Measurements from ENCODE around the gene MBTD1. TPM values are rescaled to one million over a fixed set of nuclear protein-coding genes. Genes with fewer than 3 reads are reported as not detected.

MBTD1 gene
- total and polyA plus RNA-seq, 2 of the 8 experiments (the other 6 are each of a cell fraction or from before 2014, with no cell fraction given) = 20.3 to 51.4 TPM

DNA sequence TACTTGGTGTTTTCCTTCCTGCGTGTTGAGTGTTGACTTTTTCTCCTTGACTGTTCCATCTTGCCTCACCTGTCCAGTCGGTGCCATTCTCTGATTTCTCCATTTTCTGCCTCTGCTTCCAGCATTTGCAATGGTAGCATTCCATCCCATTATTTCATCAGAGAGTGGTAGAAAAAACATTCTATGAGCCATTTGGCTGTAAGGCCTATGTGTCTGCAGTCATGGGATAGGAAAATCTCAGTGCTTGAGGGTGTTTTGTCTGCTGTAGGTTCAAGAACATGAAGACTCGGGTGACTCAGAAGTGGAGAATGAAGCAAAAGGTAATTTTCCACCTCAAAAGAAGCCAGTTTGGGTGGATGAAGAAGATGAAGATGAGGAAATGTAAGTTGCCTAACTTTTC, 3.2 kb upstream of the MBTD1 start:
- H3K27ac ChIP-seq (ENCODE audit: low read depth, low read length) = no peak overlapping the region
- H2BK15ac ChIP-seq (ENCODE audit: low read length) = no peak overlapping the region
- FAIRE-seq = no peak
- no peak for TF ChIP-seq RNF2 (IDR thresholded peaks at IDR 0.05; ENCODE audit: borderline replicate concordance, low read depth, low read length, missing control alignments, poor library complexity, severe bottlenecking)
- TF ChIP-seq NANOG (IDR thresholded peaks at IDR 0.05; ENCODE audit: insufficient read depth, low read depth, low read length, poor library complexity, severe bottlenecking) = no peak
- no peak for TF ChIP-seq RBBP5 (IDR thresholded peaks at IDR 0.05; ENCODE audit: borderline replicate concordance, low read depth, low read length)
- TF ChIP-seq FOSL1 (IDR thresholded peaks at IDR 0.05; ENCODE audit: insufficient read depth, low read depth, low read length) = no peak
- no peak for TF ChIP-seq TAF1 (IDR thresholded peaks at IDR 0.05; ENCODE audit: low read depth, low read length)
- TF ChIP-seq, protein P1, sequence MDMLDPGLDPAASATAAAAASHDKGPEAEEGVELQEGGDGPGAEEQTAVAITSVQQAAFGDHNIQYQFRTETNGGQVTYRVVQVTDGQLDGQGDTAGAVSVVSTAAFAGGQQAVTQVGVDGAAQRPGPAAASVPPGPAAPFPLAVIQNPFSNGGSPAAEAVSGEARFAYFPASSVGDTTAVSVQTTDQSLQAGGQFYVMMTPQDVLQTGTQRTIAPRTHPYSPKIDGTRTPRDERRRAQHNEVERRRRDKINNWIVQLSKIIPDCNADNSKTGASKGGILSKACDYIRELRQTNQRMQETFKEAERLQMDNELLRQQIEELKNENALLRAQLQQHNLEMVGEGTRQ (IDR thresholded peaks at IDR 0.05; ENCODE audit: low read length) = no peak
- TF ChIP-seq SP4 (IDR thresholded peaks at IDR 0.05; ENCODE audit: low read length) = no peak
- no peak for TF ChIP-seq HDAC6 (IDR thresholded peaks at IDR 0.05; ENCODE audit: low read depth, low read length)
- TF ChIP-seq SP2 (IDR thresholded peaks at IDR 0.05; ENCODE audit: low read length) = no peak
- no peak for TF ChIP-seq EZH2 (IDR thresholded peaks at IDR 0.05; ENCODE audit: low read depth, low read length, severe bottlenecking)
- no peak for TF ChIP-seq TEAD4 (IDR thresholded peaks at IDR 0.05; ENCODE audit: low read depth, low read length)
- TF ChIP-seq CEBPB (IDR thresholded peaks at IDR 0.05; ENCODE audit: low read depth, low read length) = no peak
- no peak overlapping the region for H2AFZ ChIP-seq (ENCODE audit: low read length)
- peak overlapping the region in 2 of 4 experiments; percentile 3 to 20; a peak in 1 of 8 replicates for H3K4me3 ChIP-seq (ENCODE audit: extremely low read depth in 1 of 4, insufficient read depth in 2 of 4, low read depth in 3 of 4, low read length in 4 of 4)
- H3K79me1 ChIP-seq (ENCODE audit: low read depth, low read length) = peaks cover 14% of the 10 kb centered on the region; the same call in 1 of the 2 replicates
- H3K9ac ChIP-seq (replicated peaks in 1 of 4; ENCODE audit: extremely low read depth in 1 of 4, low read depth in 3 of 4, low read length in 3 of 4) = no peak overlapping the region
- ChIA-PET CTCF (ENCODE audit: partially characterized antibody) (no interaction called here), POLR2A (ENCODE audit: partially characterized antibody) (interaction anchor here (0.9 to 6.2 kb wide), 2 partner anchors 11 to 258 kb away, joined by 3 to 43 read pairs; no protein-coding TSS in a partner anchor)
- H2AK5ac ChIP-seq (ENCODE audit: low read depth, low read length) = no peak overlapping the region
- WGBS, 2 experiments (ENCODE audit: extremely low coverage in 1 of 2, insufficient coverage in 1 of 2, insufficient read length in 1 of 2, insufficient replicate concordance in 2 of 2, low coverage in 1 of 2, low lambda C conversion rate in 2 of 2, missing lambda C conversion rate in 1 of 2) = 95% methylated on average over 3 of the region's 3 CpGs; no CpG with 5 or more reads in 1 of the 2 experiments
- no peak overlapping the region for H3K56ac ChIP-seq (replicated peaks; ENCODE audit: insufficient read length, low read depth, low read length)
- no peak overlapping the region for H3K18ac ChIP-seq (ENCODE audit: extremely low read depth, low read length)
- peak overlapping the region in 1 of 2 experiments; percentile 31; a peak in 3 of 4 replicates for H3K4me2 ChIP-seq (ENCODE audit: insufficient read depth in 1 of 2, low read depth in 2 of 2, low read length in 2 of 2)
- no peak overlapping the region for H2BK5ac ChIP-seq (ENCODE audit: low read depth, low read length)
- peaks cover 16 to 51% (median 22%) of the 10 kb centered on the region in 4 experiments for H3K36me3 ChIP-seq (ENCODE audit: control insufficient read depth in 2 of 4, insufficient read depth in 4 of 4, low read length in 3 of 4)
- no peak overlapping the region for H2BK12ac ChIP-seq (ENCODE audit: low read depth, low read length)
- no peak overlapping the region for H2BK20ac ChIP-seq (ENCODE audit: low read length)
- H3K14ac ChIP-seq (ENCODE audit: insufficient read length) = no peak overlapping the region
- no peaks in the 10 kb centered on the region for H3K9me3 ChIP-seq (ENCODE audit: insufficient read depth in 2 of 2, low read depth in 1 of 2, low read length in 1 of 2)
- H2BK120ac ChIP-seq (replicated peaks; ENCODE audit: low read depth, low read length) = no peak overlapping the region
- no peak overlapping the region for H4K8ac ChIP-seq (ENCODE audit: extremely low read depth, insufficient read depth, low read length)
- H4K91ac ChIP-seq (replicated peaks; ENCODE audit: insufficient read length, low read length) = no peak overlapping the region
- no peak for DNase-seq (ENCODE audit: low read depth in 1 of 2, low spot score in 2 of 2)
- no peak overlapping the region for H3K4ac ChIP-seq (replicated peaks; ENCODE audit: insufficient read length, low read depth, low read length)
- peaks cover 37 to 80% of the 10 kb centered on the region in 2 experiments for H3K79me2 ChIP-seq (ENCODE audit: control insufficient read depth in 1 of 2, insufficient read depth in 2 of 2, low read length in 2 of 2)
- no peak overlapping the region for H3K23ac ChIP-seq (ENCODE audit: insufficient read length)
- peaks cover 13% of the 10 kb centered on the region for H3K23me2 ChIP-seq (ENCODE audit: low read depth, low read length)
- H3K4me1 ChIP-seq (replicated peaks in 1 of 4; ENCODE audit: control insufficient read depth in 3 of 4, insufficient read depth in 4 of 4, low read length in 3 of 4) = peaks cover 1 to 6% (median 3%) of the 10 kb centered on the region in 4 experiments; a peak in 3 of 7 replicates
- H4K20me1 ChIP-seq (replicated peaks in 1 of 2; ENCODE audit: control insufficient read depth in 1 of 2, insufficient read depth in 2 of 2, low read length in 2 of 2) = peaks cover 11 to 23% of the 10 kb centered on the region in 2 experiments
- no peak overlapping the region for H4K5ac ChIP-seq (ENCODE audit: insufficient read length, low read depth, low read length)
- H3K27me3 ChIP-seq (replicated peaks in 1 of 4; ENCODE audit: control insufficient read depth in 3 of 4, extremely low read depth in 1 of 4, insufficient read depth in 3 of 4, low read length in 3 of 4) = no peaks in the 10 kb centered on the region
